ENCODE measurements around the gene SERPINB10.
"Not testable (repeated sequence)": the region's sequence is repeated elsewhere in the genome, so short reads cannot be mapped to it uniquely, and the experiment has no call there.

The SERPINB10 gene

GRCh38 chr18:63892566-63892965, 15.2 kb upstream of the SERPINB10 start:
- DNase-seq: peak; percentile 13

- DNase-seq: no peak
Observed at GRCh38 chr18:63894106-63894772, 13.5 kb upstream of the SERPINB10 start.

- peak; percentile 52 for DNase-seq
Observed at GRCh38 chr18:63895190-63895589, 12.6 kb upstream of the SERPINB10 start.

- no peak for DNase-seq
Observed at GRCh38 chr18:63897072-63897471, 10.7 kb upstream of the SERPINB10 start.

GRCh38 chr18:63899206-63899605, 8.6 kb upstream of the SERPINB10 start:
- no peak for DNase-seq

GRCh38 chr18:63903851-63904570, 3.7 kb upstream of the SERPINB10 start:
- no peak for DNase-seq

- no peak for DNase-seq
Observed at GRCh38 chr18:63904694-63905093, 3.1 kb upstream of the SERPINB10 start.

GRCh38 chr18:63905361-63905760, 2.4 kb upstream of the SERPINB10 start:
- peak; percentile 11 for DNase-seq

GRCh38 chr18:63906056-63906455, 1.7 kb upstream of the SERPINB10 start:
- no peak for DNase-seq

GRCh38 chr18:63908858-63909257, 1.1 kb downstream of the SERPINB10 start:
- DNase-seq: no peak

GRCh38 chr18:63909870-63910269, 2.1 kb downstream of the SERPINB10 start:
- no peak for DNase-seq

GRCh38 chr18:63917817-63918216, 10.1 kb downstream of the SERPINB10 start:
- no peak for DNase-seq

- no peak for DNase-seq
Observed at GRCh38 chr18:63922049-63922448, 14.3 kb downstream of the SERPINB10 start.

- no peak for DNase-seq
Observed at GRCh38 chr18:63924551-63924950, 16.8 kb downstream of the SERPINB10 start.

GRCh38 chr18:63928331-63928730, 20.6 kb downstream of the SERPINB10 start:
- no peak for DNase-seq

- DNase-seq: peak; percentile 15
Observed at GRCh38 chr18:63929369-63929768, 21.6 kb downstream of the SERPINB10 start.

- DNase-seq: no peak
Observed at GRCh38 chr18:63930773-63931354, 23.1 kb downstream of the SERPINB10 start.

- peak; percentile 43 for DNase-seq
Observed at GRCh38 chr18:63936156-63936931, 28.6 kb downstream of the SERPINB10 start.

- DNase-seq: no peak
Observed at GRCh38 chr18:63936932-63937393, 29.2 kb downstream of the SERPINB10 start.

- DNase-seq: no peak
Observed at GRCh38 chr18:63940008-63940407, 32.2 kb downstream of the SERPINB10 start.

- not testable (repeated sequence) for DNase-seq
Observed at GRCh38 chr18:63940543-63941050, 32.8 kb downstream of the SERPINB10 start.

GRCh38 chr18:63947051-63947790, 39.5 kb downstream of the SERPINB10 start:
- no peak for DNase-seq

Measured in GF-D8 (cell line).